Neural progenitor cell (in vitro differentiated cells): Measurements from ENCODE around the gene CEP170B.

Experiments
- EZH2 ChIP-seq: fragments of 200-600 bp; sonication (generic); IDR thresholded peaks from 2 replicates; pipeline ENCODE4 v1.6.1; 2017; ENCODE audit warnings: antibody characterized with exemption, mild to moderate bottlenecking, moderate library complexity
- TF ChIP-seq, protein P1 (sequence below): fragments of 200-600 bp; sonication (generic); IDR thresholded peaks from 2 replicates; pipeline ENCODE4 v1.5.1; 2017; ENCODE audit warnings: antibody characterized with exemption, mild to moderate bottlenecking

DNA sequence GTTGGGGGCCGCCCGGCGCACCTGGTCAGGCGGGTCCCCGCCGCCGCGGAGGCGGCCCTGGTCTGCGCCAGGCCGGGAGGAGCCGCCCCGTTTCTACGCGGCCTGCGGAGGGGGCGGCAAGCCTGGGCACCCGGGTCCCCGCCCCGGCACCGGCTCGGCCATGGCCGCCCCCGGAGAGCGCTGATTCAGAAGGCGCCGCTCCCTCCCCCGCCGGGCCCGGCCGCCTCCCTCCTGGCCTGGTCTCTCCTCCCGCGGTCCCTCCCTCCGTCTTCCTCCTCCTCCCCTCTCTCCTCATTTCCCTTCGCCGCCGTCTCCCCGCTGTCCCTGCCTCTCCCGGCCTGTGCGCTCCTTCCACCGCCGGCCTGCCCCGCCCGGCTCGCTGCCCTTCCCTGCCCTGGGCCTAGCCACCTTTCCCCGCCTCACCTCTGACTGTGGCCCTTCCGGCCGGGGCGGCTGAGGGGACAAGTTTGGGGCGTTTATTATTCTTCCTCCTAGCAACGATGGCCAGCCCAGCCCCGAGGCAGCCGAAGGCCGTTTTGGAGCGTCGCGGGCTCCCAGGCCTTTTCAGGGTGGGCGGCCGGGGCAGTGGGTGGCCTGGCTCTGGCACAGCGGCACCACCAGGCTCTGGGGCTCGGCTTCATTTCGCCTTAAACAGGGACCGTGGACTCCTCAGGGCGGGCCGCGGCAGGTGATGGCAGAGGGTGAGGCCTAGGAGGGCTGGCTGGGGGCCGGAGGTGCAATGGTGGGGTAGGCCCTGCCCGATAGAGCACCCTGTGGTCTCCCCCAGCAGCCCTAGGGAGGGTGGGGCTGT is 768 bp downstream of the CEP170B start:
- TF ChIP-seq, protein P1, sequence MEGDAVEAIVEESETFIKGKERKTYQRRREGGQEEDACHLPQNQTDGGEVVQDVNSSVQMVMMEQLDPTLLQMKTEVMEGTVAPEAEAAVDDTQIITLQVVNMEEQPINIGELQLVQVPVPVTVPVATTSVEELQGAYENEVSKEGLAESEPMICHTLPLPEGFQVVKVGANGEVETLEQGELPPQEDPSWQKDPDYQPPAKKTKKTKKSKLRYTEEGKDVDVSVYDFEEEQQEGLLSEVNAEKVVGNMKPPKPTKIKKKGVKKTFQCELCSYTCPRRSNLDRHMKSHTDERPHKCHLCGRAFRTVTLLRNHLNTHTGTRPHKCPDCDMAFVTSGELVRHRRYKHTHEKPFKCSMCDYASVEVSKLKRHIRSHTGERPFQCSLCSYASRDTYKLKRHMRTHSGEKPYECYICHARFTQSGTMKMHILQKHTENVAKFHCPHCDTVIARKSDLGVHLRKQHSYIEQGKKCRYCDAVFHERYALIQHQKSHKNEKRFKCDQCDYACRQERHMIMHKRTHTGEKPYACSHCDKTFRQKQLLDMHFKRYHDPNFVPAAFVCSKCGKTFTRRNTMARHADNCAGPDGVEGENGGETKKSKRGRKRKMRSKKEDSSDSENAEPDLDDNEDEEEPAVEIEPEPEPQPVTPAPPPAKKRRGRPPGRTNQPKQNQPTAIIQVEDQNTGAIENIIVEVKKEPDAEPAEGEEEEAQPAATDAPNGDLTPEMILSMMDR, result no peak
- peak; percentile 47 for TF ChIP-seq EZH2
